ENCODE measurements around the gene CEACAM3.
"Not testable (repeated sequence)": the region's sequence is repeated elsewhere in the genome, so short reads cannot be mapped to it uniquely, and the experiment has no call there.

Gene CEACAM3

GRCh38 chr19:41796362-41796761 lies at the start of gene CEACAM3:
Gene CEACAM3 (plus strand): TSS chr19:41796587. CDS start chr19:41796678, 91 bp downstream.
- no peak for ATAC-seq

- ATAC-seq = peak; percentile 62 to 67
Observed at GRCh38 chr19:41746593-41747227, 49.7 kb upstream of the CEACAM3 start.

- no peak for ATAC-seq
Observed at GRCh38 chr19:41748012-41748411, 48.4 kb upstream of the CEACAM3 start.

- not testable (repeated sequence) for ATAC-seq
Observed at GRCh38 chr19:41750248-41751134, 45.9 kb upstream of the CEACAM3 start.

- peak; percentile 72 to 73 for ATAC-seq
Observed at GRCh38 chr19:41753159-41753558, 43.2 kb upstream of the CEACAM3 start.

GRCh38 chr19:41753936-41754529 lies 42.4 kb upstream of the CEACAM3 start:
- ATAC-seq = peak; percentile 87 to 89

GRCh38 chr19:41755328-41755913 lies 41.0 kb upstream of the CEACAM3 start, which contains the start of gene CEACAM6:
Gene CEACAM6 (plus strand): TSS chr19:41755530. CDS start chr19:41755639, 109 bp downstream.
- no peak for ATAC-seq

- no peak for ATAC-seq
Observed at GRCh38 chr19:41758846-41759245, 37.5 kb upstream of the CEACAM3 start.

- no peak for ATAC-seq
Observed at GRCh38 chr19:41767115-41767514, 29.3 kb upstream of the CEACAM3 start.

- not testable (repeated sequence) for ATAC-seq
Observed at GRCh38 chr19:41768105-41768504, 28.3 kb upstream of the CEACAM3 start.

GRCh38 chr19:41769608-41770007 lies 26.8 kb upstream of the CEACAM3 start:
- ATAC-seq = no peak

GRCh38 chr19:41771410-41771809 lies 25.0 kb upstream of the CEACAM3 start:
- peak; percentile 21 to 39 for ATAC-seq

- ATAC-seq = peak; percentile 90 to 92
Observed at GRCh38 chr19:41774515-41774980, 21.8 kb upstream of the CEACAM3 start.

GRCh38 chr19:41776700-41777099 lies 19.7 kb upstream of the CEACAM3 start:
- ATAC-seq = no peak

GRCh38 chr19:41783612-41784011 lies 12.8 kb upstream of the CEACAM3 start:
- ATAC-seq = no peak

- no peak for ATAC-seq
Observed at GRCh38 chr19:41784312-41784711, 12.1 kb upstream of the CEACAM3 start.

GRCh38 chr19:41784743-41785142 lies 11.6 kb upstream of the CEACAM3 start:
- ATAC-seq = no peak

- ATAC-seq = peak; percentile 82 to 91
Observed at GRCh38 chr19:41785653-41786052, 10.7 kb upstream of the CEACAM3 start.

- ATAC-seq = no peak
Observed at GRCh38 chr19:41787055-41787454, 9.3 kb upstream of the CEACAM3 start.

- ATAC-seq = not testable (repeated sequence)
Observed at GRCh38 chr19:41788518-41788917, 7.9 kb upstream of the CEACAM3 start.

- ATAC-seq = not testable (repeated sequence)
Observed at GRCh38 chr19:41789053-41789452, 7.3 kb upstream of the CEACAM3 start.

GRCh38 chr19:41792513-41793413 lies 3.6 kb upstream of the CEACAM3 start:
- ATAC-seq = peak in 1 of 2 donors; percentile 35

Measured in activated CD4-positive, CD25-positive, alpha-beta regulatory T cell treated with anti-CD3 and anti-CD28 coated beads, Interleukin-2, amount 50 U/mL, for 24 hours (primary cell).